GM12878 (cell line): ENCODE data around the gene SFXN5. TPM values are rescaled to one million over a fixed set of nuclear protein-coding genes. Genes with fewer than 3 reads are reported as not detected.

ENCODE experiments used
- BACH1 ChIP-seq: fragments of 450-650 bp; IDR thresholded peaks from 2 replicates; pipeline ENCODE4 v1.6.1; 2017; ENCODE audit warnings: mild to moderate bottlenecking, borderline replicate concordance
- HDAC2 ChIP-seq: fragments of 200-600 bp; sonication (generic); IDR thresholded peaks from 2 replicates; pipeline ENCODE4 v1.6.1; 2017
- RUNX3 ChIP-seq: IDR thresholded peaks from 2 replicates; pipeline ENCODE4 v1.6.1; 2012; ENCODE audit warnings: low read length, inconsistent platforms
- STAT3 ChIP-seq: IDR thresholded peaks from 2 replicates; pipeline ENCODE4 v1.6.1; 2011; ENCODE audit warnings: low read depth, low read length, improper control_type of control experiment
- ZZZ3 ChIP-seq: IDR thresholded peaks from 2 replicates; pipeline ENCODE4 v1.6.1; 2011; ENCODE audit warnings: low read depth; ENCODE audit not compliant: control insufficient read depth, insufficient read length
- polyA plus RNA-seq, 11 experiments: library from polyadenylated mRNA; depleted of rRNA in 4 of 11; unstranded in 6 of 11; stranded (reverse) in 5 of 11; fragments of >200 nt; fragmentation: Nextera tagmentation in 4 of 11; fragmentation: Illumina TruSeq in 1 of 11; extraction: Ambion mirVana in 4 of 11; extraction: Trizol in 1 of 11; gene quantifications; 1 replicate in 1 of 11; 2 replicates in 10 of 11; pipeline versions ENCODE4 v1.2.1 to v1.2.3, GENCODE V29; 2011 to 2016; ENCODE audit warnings: inconsistent platforms in 2 of 11, missing spikeins in 2 of 11, low read depth in 1 of 11
- total RNA-seq, 4 experiments: library from RNA; depleted of rRNA in 3 of 4; stranded (reverse); fragments of >200 nt in 3 of 4; fragmentation: Illumina TruSeq in 1 of 4; extraction: Trizol in 1 of 4; gene quantifications; 2 replicates each; pipeline versions ENCODE4 v1.2.1 to v1.2.3, GENCODE V29; 2013 to 2021
- TF ChIP-seq, protein P1 (sequence below): fragments of 450-650 bp; IDR thresholded peaks from 2 replicates; pipeline ENCODE4 v1.6.1; 2016; ENCODE audit warnings: mild to moderate bottlenecking
- TF ChIP-seq, protein P2 (sequence below): fragments of 450-650 bp; IDR thresholded peaks from 2 replicates; pipeline ENCODE4 v1.6.1; 2017; ENCODE audit warnings: mild to moderate bottlenecking, moderate library complexity
- TF ChIP-seq, protein P3 (sequence below): fragments of 450-650 bp; IDR thresholded peaks from 2 replicates; pipeline ENCODE4 v1.6.1; 2017; ENCODE audit warnings: mild to moderate bottlenecking, moderate library complexity
- TF ChIP-seq, protein P4 (sequence below): fragments of 450-650 bp; IDR thresholded peaks from 2 replicates; pipeline ENCODE4 v1.6.1; 2018; ENCODE audit warnings: borderline replicate concordance, mild to moderate bottlenecking; ENCODE audit not compliant: partially characterized antibody

The SFXN5 gene
- total and polyA plus RNA-seq, 10 of the 15 experiments (the other 5 are each of a cell fraction or from before 2014, with no cell fraction given): 3.3 to 15.9 (median 11.2) TPM

DNA sequence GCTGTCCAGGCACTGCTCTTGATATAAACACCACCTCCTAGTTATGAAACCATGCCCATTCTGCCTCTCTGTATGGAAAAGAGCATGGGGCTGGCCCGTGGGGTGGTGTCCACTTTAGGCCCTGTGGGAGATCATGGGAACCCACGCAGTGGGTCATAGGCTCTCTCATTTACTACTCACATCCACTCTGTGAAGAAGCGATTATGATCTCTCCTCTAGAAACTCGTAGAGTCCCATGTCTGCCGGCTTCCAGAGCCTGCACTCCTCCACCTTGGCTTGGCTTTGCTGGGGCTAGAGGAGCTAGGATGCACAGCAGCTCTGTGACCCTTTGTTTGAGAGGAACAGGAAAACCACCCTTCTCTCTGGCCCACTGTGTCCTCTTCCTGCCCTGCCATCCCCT lies 138.3 kb downstream of the SFXN5 start (continued):
- TF ChIP-seq ZZZ3: no peak
- TF ChIP-seq, protein P1, sequence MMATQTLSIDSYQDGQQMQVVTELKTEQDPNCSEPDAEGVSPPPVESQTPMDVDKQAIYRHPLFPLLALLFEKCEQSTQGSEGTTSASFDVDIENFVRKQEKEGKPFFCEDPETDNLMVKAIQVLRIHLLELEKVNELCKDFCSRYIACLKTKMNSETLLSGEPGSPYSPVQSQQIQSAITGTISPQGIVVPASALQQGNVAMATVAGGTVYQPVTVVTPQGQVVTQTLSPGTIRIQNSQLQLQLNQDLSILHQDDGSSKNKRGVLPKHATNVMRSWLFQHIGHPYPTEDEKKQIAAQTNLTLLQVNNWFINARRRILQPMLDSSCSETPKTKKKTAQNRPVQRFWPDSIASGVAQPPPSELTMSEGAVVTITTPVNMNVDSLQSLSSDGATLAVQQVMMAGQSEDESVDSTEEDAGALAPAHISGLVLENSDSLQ: no peak
- TF ChIP-seq, protein P2, sequence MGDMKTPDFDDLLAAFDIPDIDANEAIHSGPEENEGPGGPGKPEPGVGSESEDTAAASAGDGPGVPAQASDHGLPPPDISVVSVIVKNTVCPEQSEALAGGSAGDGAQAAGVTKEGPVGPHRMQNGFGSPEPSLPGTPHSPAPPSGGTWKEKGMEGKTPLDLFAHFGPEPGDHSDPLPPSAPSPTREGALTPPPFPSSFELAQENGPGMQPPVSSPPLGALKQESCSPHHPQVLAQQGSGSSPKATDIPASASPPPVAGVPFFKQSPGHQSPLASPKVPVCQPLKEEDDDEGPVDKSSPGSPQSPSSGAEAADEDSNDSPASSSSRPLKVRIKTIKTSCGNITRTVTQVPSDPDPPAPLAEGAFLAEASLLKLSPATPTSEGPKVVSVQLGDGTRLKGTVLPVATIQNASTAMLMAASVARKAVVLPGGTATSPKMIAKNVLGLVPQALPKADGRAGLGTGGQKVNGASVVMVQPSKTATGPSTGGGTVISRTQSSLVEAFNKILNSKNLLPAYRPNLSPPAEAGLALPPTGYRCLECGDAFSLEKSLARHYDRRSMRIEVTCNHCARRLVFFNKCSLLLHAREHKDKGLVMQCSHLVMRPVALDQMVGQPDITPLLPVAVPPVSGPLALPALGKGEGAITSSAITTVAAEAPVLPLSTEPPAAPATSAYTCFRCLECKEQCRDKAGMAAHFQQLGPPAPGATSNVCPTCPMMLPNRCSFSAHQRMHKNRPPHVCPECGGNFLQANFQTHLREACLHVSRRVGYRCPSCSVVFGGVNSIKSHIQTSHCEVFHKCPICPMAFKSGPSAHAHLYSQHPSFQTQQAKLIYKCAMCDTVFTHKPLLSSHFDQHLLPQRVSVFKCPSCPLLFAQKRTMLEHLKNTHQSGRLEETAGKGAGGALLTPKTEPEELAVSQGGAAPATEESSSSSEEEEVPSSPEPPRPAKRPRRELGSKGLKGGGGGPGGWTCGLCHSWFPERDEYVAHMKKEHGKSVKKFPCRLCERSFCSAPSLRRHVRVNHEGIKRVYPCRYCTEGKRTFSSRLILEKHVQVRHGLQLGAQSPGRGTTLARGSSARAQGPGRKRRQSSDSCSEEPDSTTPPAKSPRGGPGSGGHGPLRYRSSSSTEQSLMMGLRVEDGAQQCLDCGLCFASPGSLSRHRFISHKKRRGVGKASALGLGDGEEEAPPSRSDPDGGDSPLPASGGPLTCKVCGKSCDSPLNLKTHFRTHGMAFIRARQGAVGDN: no peak
- TF ChIP-seq STAT3: no peak
- TF ChIP-seq HDAC2: no peak
- TF ChIP-seq, protein P3, sequence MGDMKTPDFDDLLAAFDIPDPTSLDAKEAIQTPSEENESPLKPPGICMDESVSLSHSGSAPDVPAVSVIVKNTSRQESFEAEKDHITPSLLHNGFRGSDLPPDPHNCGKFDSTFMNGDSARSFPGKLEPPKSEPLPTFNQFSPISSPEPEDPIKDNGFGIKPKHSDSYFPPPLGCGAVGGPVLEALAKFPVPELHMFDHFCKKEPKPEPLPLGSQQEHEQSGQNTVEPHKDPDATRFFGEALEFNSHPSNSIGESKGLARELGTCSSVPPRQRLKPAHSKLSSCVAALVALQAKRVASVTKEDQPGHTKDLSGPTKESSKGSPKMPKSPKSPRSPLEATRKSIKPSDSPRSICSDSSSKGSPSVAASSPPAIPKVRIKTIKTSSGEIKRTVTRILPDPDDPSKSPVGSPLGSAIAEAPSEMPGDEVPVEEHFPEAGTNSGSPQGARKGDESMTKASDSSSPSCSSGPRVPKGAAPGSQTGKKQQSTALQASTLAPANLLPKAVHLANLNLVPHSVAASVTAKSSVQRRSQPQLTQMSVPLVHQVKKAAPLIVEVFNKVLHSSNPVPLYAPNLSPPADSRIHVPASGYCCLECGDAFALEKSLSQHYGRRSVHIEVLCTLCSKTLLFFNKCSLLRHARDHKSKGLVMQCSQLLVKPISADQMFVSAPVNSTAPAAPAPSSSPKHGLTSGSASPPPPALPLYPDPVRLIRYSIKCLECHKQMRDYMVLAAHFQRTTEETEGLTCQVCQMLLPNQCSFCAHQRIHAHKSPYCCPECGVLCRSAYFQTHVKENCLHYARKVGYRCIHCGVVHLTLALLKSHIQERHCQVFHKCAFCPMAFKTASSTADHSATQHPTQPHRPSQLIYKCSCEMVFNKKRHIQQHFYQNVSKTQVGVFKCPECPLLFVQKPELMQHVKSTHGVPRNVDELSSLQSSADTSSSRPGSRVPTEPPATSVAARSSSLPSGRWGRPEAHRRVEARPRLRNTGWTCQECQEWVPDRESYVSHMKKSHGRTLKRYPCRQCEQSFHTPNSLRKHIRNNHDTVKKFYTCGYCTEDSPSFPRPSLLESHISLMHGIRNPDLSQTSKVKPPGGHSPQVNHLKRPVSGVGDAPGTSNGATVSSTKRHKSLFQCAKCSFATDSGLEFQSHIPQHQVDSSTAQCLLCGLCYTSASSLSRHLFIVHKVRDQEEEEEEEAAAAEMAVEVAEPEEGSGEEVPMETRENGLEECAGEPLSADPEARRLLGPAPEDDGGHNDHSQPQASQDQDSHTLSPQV: no peak
- TF ChIP-seq RUNX3: no peak
- TF ChIP-seq, protein P4, sequence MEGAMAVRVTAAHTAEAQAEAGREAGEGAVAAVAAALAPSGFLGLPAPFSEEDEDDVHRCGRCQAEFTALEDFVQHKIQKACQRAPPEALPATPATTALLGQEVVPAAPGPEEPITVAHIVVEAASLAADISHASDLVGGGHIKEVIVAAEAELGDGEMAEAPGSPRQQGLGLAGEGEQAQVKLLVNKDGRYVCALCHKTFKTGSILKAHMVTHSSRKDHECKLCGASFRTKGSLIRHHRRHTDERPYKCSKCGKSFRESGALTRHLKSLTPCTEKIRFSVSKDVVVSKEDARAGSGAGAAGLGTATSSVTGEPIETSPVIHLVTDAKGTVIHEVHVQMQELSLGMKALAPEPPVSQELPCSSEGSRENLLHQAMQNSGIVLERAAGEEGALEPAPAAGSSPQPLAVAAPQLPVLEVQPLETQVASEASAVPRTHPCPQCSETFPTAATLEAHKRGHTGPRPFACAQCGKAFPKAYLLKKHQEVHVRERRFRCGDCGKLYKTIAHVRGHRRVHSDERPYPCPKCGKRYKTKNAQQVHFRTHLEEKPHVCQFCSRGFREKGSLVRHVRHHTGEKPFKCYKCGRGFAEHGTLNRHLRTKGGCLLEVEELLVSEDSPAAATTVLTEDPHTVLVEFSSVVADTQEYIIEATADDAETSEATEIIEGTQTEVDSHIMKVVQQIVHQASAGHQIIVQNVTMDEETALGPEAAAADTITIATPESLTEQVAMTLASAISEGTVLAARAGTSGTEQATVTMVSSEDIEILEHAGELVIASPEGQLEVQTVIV: no peak
- TF ChIP-seq BACH1: no peak
